ENCODE data around the gene PRRT1.
"Not testable (repeated sequence)": the region's sequence is repeated elsewhere in the genome, so short reads cannot be mapped to it uniquely, and the experiment has no call there.

The PRRT1 gene

GRCh38 chr6:32115623-32116022 is 36.1 kb downstream of the PRRT1 start:
- no peak for DNase-seq

GRCh38 chr6:32114796-32115195 is 36.9 kb downstream of the PRRT1 start:
- no peak for DNase-seq

GRCh38 chr6:32113386-32114352 is 38.1 kb downstream of the PRRT1 start:
- no peak for DNase-seq

GRCh38 chr6:32112431-32112980 is 39.2 kb downstream of the PRRT1 start:
- no peak for DNase-seq

- no peak for DNase-seq
Observed at GRCh38 chr6:32111424-32112066, 40.2 kb downstream of the PRRT1 start.

DNA sequence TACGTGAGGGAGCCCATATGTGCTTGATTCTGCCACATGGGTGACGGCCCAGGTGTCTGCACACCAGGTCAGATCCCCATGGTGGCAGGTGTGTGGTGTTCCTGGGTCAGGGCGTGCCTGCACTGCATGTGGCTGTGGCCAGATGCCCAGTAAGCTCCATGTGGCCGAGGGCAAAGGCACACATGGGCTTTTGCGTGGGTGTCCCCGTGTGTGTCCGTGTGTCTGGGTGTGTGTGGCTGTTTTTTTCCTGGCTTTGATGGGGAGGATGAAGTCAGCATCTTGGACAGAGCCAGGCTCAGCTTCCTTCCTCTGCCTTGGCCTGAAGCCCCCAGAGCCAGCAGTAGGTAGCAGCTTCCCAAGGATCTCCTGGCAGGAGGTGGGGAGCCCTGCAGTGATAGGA is 41.1 kb downstream of the PRRT1 start:
- no peak for DNase-seq

GRCh38 chr6:32109765-32110160 is 42.0 kb downstream of the PRRT1 start:
- DNase-seq, result no peak

DNA sequence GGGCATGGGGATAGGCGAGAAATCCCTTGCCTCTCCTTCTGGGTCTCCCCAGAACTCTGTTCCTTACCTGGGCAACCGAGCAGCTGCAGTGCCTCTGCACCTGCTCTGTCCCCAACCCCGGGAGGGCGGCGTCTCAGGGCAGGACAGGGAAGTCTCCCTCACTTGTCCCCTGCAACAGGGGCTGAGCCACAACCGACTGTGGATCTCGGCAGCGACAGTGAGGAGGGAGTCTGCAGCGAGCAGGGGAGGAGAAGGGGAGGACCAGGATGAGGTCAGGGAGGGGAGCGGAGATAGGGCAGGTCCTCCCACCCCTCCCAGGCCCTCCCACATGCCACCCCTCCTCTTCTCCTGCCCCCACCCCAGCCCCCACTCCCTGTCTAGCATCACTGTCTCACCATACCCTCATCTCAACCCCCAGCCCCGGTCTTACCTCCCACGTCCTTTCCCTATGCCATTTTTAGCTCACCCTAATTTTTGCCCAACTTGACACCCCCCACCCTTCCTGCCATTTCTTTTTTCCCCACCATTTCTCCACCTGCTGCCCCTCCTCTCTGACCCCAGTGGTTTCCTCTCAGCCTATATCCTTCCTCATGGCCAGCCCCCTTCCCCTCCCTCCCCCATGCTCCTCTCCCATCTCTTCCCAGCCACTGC is 42.5 kb downstream of the PRRT1 start, which contains the start of gene TNXB:
TSS of gene TNXB (minus strand) at position 225 of the 651 bp plus-strand sequence. CDS start 11,140 bp downstream, outside the sequence.
- no peak for DNase-seq

GRCh38 chr6:32108727-32109113 is 43.0 kb downstream of the PRRT1 start:
- DNase-seq, result no peak

- no peak for DNase-seq
Observed at GRCh38 chr6:32108094-32108627, 43.6 kb downstream of the PRRT1 start.

DNA sequence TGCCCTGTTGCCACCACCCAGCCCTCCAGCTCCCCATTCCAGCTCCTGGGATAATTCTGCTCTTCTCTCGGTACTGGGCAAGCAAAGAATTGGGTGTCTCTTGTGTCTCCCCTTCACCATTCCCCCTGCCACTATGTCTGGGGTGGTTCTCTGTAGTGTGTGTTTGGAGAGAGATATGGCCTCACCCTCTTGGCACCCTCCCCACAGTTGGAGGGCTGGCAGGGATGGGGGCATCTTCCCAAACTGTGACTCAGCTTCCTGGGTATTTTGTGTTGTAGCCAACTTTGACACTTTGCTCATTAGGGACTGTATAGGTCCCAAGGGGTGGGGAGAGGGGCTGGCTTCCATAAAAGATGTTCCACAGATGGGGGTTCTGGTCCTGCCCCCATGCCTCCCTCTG is 44.3 kb downstream of the PRRT1 start:
- DNase-seq, result no peak

GRCh38 chr6:32105433-32105832 is 46.3 kb downstream of the PRRT1 start:
- DNase-seq, result no peak

DNA sequence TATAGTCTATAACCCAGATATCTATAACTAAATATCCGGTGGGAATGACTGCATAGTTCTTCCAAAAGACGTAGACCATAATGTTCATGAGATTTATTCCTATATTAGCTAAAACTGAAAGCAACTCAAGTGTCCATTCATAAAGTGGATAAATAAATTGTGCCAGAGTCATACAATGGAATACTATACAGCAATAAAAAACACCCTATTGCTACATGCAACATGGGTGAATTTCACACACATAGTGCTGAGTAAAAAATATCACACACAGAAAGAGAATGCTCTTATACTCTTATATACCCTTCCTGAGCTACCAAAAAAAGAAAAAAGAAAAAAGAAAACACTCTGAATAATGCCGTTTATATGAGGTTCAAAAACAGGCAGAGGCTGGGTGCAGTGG is 49.5 kb downstream of the PRRT1 start:
- no peak for DNase-seq

DNA sequence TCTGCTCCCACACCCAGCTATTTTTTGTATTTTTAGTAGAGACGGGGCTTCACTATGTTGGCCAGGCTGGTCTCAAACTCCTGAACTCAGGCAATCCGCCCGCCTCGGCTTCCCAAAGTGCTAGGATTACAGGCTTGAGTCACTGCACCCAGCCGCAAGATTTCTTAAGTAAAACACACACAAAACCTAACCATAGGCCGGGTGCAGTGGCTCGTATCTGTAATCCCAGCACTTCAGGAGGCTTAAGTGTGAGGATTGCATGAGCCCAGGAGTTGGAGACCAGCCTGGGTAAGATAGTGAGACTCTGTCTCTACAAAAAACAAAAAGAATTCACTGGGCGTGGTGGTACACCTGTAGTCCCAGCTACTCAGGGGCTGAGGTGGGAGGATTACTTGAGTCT is 51.5 kb downstream of the PRRT1 start:
- not testable (repeated sequence) for DNase-seq
